ENCODE measurements around the gene ACSL1. TPM values are rescaled to one million over a fixed set of nuclear protein-coding genes. Genes with fewer than 3 reads are reported as not detected.

Gene ACSL1
- total and polyA plus RNA-seq, 2 of the 8 experiments (the other 6 are each of a cell fraction or from before 2014, with no cell fraction given): 2.3 to 8.7 TPM

DNA sequence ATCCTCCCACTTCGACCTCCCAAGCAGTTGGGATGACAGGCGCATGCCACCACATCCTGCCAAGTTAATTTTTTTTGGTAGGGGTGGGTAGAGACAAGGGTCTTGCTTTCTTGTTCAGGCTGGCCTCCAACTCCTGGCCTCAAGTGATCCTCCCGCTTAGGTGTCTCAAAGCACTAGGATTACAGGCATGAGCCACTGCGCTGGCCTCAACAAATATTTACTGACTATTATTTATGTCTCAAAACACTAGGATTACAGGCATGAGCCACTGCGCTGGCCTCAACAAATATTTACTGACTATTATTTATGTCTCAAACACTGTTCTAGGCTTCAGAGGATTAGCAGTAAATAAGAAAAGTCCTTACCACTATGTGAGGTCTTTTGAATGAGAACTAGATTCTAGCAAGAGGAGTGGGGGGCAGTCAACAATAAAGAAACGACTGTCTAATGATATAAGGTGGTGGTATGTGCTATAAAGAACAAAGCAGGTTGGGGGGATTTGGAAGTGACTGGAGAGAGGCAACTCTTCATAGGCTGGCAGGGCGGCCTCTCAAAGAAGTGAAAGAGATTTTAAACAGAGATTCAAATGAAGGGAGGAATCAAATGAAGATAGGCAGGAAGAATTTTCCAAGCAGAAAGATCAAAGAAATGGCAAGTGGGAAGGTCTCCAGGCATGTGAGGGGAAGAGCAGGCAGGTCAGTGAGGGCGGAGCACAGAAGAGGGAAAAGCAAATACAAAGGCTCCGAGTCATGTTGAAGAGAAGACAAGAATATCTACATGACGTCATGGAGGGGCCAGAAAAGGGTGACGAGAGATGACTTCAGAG lies 12.7 kb upstream of the ACSL1 start:
- H3K56ac ChIP-seq (replicated peaks; ENCODE audit: insufficient read length, low read depth, low read length): no peak overlapping the region
- H2AFZ ChIP-seq (ENCODE audit: low read length): no peak overlapping the region
- no peak for FAIRE-seq
- no peak overlapping the region for H3K9ac ChIP-seq (replicated peaks in 1 of 4; ENCODE audit: extremely low read depth in 1 of 4, low read depth in 3 of 4, low read length in 3 of 4)
- no peak overlapping the region for H3K18ac ChIP-seq (ENCODE audit: extremely low read depth, low read length)
- no peak overlapping the region for H4K8ac ChIP-seq (ENCODE audit: extremely low read depth, insufficient read depth, low read length)
- no peaks in the 10 kb centered on the region for H3K9me3 ChIP-seq (ENCODE audit: insufficient read depth in 2 of 2, low read depth in 1 of 2, low read length in 1 of 2)
- no peak overlapping the region for H3K4me2 ChIP-seq (ENCODE audit: insufficient read depth in 1 of 2, low read depth in 2 of 2, low read length in 2 of 2)
- H3K79me1 ChIP-seq (ENCODE audit: low read depth, low read length): no peaks in the 10 kb centered on the region
- no peak overlapping the region for H2BK5ac ChIP-seq (ENCODE audit: low read depth, low read length)
- H3K79me2 ChIP-seq (ENCODE audit: control insufficient read depth in 1 of 2, insufficient read depth in 2 of 2, low read length in 2 of 2): no peaks in the 10 kb centered on the region
- no peak overlapping the region for H2BK20ac ChIP-seq (ENCODE audit: low read length)
- no peaks in the 10 kb centered on the region for H3K23me2 ChIP-seq (ENCODE audit: low read depth, low read length)
- H2BK12ac ChIP-seq (ENCODE audit: low read depth, low read length): no peak overlapping the region
- no peak overlapping the region for H2BK15ac ChIP-seq (ENCODE audit: low read length)
- no peak for DNase-seq (ENCODE audit: low read depth in 1 of 2, low spot score in 2 of 2)
- H4K91ac ChIP-seq (replicated peaks; ENCODE audit: insufficient read length, low read length): no peak overlapping the region
- no peak overlapping the region for H3K4ac ChIP-seq (replicated peaks; ENCODE audit: insufficient read length, low read depth, low read length)
- CTCF ChIA-PET (ENCODE audit: partially characterized antibody): no interaction called here
- H4K20me1 ChIP-seq (replicated peaks in 1 of 2; ENCODE audit: control insufficient read depth in 1 of 2, insufficient read depth in 2 of 2, low read length in 2 of 2): no peaks in the 10 kb centered on the region
- no peak overlapping the region for H3K23ac ChIP-seq (ENCODE audit: insufficient read length)
- no peak overlapping the region for H4K5ac ChIP-seq (ENCODE audit: insufficient read length, low read depth, low read length)
- no peaks in the 10 kb centered on the region for H3K27me3 ChIP-seq (replicated peaks in 1 of 4; ENCODE audit: control insufficient read depth in 3 of 4, extremely low read depth in 1 of 4, insufficient read depth in 3 of 4, low read length in 3 of 4)
- no peak overlapping the region for H3K4me3 ChIP-seq (ENCODE audit: extremely low read depth in 1 of 4, insufficient read depth in 2 of 4, low read depth in 3 of 4, low read length in 4 of 4)
- H2BK120ac ChIP-seq (replicated peaks; ENCODE audit: low read depth, low read length): no peak overlapping the region
- H3K36me3 ChIP-seq (ENCODE audit: control insufficient read depth in 2 of 4, insufficient read depth in 4 of 4, low read length in 3 of 4): no peaks in the 10 kb centered on the region
- no peak overlapping the region for H2AK5ac ChIP-seq (ENCODE audit: low read depth, low read length)
- H3K4me1 ChIP-seq (replicated peaks in 1 of 4; ENCODE audit: control insufficient read depth in 3 of 4, insufficient read depth in 4 of 4, low read length in 3 of 4): no peaks in the 10 kb centered on the region
- POLR2A ChIA-PET (ENCODE audit: partially characterized antibody): no interaction called here
- WGBS, 2 experiments (ENCODE audit: extremely low coverage in 1 of 2, insufficient coverage in 1 of 2, insufficient read length in 1 of 2, insufficient replicate concordance in 2 of 2, low coverage in 1 of 2, low lambda C conversion rate in 2 of 2, missing lambda C conversion rate in 1 of 2): 88% methylated on average over 11 of the region's 11 CpGs; no CpG with 5 or more reads in 1 of the 2 experiments
- no peak overlapping the region for H3K27ac ChIP-seq (ENCODE audit: low read depth, low read length)
- H3K14ac ChIP-seq (ENCODE audit: insufficient read length): no peak overlapping the region
- TF ChIP-seq RNF2 (IDR thresholded peaks at IDR 0.05; ENCODE audit: borderline replicate concordance, low read depth, low read length, missing control alignments, poor library complexity, severe bottlenecking) (no peak), POLR2A (IDR thresholded peaks at IDR 0.05; ENCODE audit: control extremely low read depth in 1 of 2, low read depth in 2 of 2, low read length in 2 of 2) (no peak), CHD2 (IDR thresholded peaks at IDR 0.05; ENCODE audit: low read length) (no peak), SIX5 (IDR thresholded peaks at IDR 0.05; ENCODE audit: low read depth, low read length) (no peak), TEAD4 (IDR thresholded peaks at IDR 0.05; ENCODE audit: low read depth, low read length) (no peak), SAP30 (IDR thresholded peaks at IDR 0.05; ENCODE audit: insufficient read depth, insufficient replicate concordance, low read length) (no peak), ATF3 (IDR thresholded peaks at IDR 0.05; ENCODE audit: insufficient read depth, low read depth, low read length) (no peak), CBX5 (IDR thresholded peaks at IDR 0.05; ENCODE audit: low read depth, low read length) (no peak), YY1 (IDR thresholded peaks at IDR 0.05; ENCODE audit: low read depth, low read length) (no peak), KDM5A (IDR thresholded peaks at IDR 0.05; ENCODE audit: low read length) (no peak), JUND (IDR thresholded peaks at IDR 0.05; ENCODE audit: low read length) (no peak), RAD21 (IDR thresholded peaks at IDR 0.05 in 1 of 2, conservative IDR thresholded peaks at IDR 0.05 in 1 of 2; ENCODE audit: low read depth in 2 of 2, low read length in 2 of 2) (no peak), EGR1 (IDR thresholded peaks at IDR 0.05; ENCODE audit: borderline replicate concordance, low read depth, low read length) (no peak)

All from H1 (cell line).